Large intestine (tissue), 3 donors: ENCODE results near the gene COQ3. TPM values are rescaled to one million over a fixed set of nuclear protein-coding genes. Genes with fewer than 3 reads are reported as not detected.
A peak's percentile ranks its signal among the peaks of the same experiment; 100 is the strongest.

Experiments
- DNase-seq, 2 donors: peaks; one replicate each; pipeline versions ENCODE4 v3.0.0 to v3.0.0-alpha.2; 2013
- H3K27ac ChIP-seq: one replicate; pipeline ENCODE4 v1.5.1; 2013; ENCODE audit warnings: low read length
- H3K27me3 ChIP-seq: 2 replicates; pipeline ENCODE4 v1.6.1; 2013; ENCODE audit warnings: low read length; ENCODE audit not compliant: control insufficient read depth, insufficient read depth
- H3K36me3 ChIP-seq: 2 replicates; pipeline ENCODE4 v1.6.1; 2013; ENCODE audit warnings: low read length; ENCODE audit not compliant: control insufficient read depth, insufficient read depth
- H3K4me1 ChIP-seq: one replicate; pipeline ENCODE4 v1.6.1; 2013; ENCODE audit warnings: low read length; ENCODE audit not compliant: control insufficient read depth, insufficient read depth
- H3K4me3 ChIP-seq: one replicate; pipeline ENCODE4 v1.5.1; 2013; ENCODE audit warnings: low read length
- H3K9me3 ChIP-seq: one replicate; pipeline ENCODE4 v1.6.1; 2013; ENCODE audit warnings: mild to moderate bottlenecking, low read depth, low read length, moderate library complexity; ENCODE audit not compliant: control insufficient read depth
- WGBS: methylation state at CpG from one replicate; pipeline ENCODE4 v1.1.5; 2013; ENCODE audit warnings: low lambda C conversion rate; ENCODE audit not compliant: insufficient coverage; 5-methylcytosine and 5-hydroxymethylcytosine counted together
- polyA plus RNA-seq: library from polyadenylated mRNA; unstranded; fragments of 120-200 nt; gene quantifications from one replicate; pipeline ENCODE4 v1.2.1, GENCODE V29; 2013

The COQ3 gene
- polyA plus RNA-seq, 1 donor = 8.2 TPM

- Histone ChIP-seq H3K4me3 (no peak overlapping the region), H3K27me3 (no peaks in the 10 kb centered on the region), H3K27ac (no peak overlapping the region), H3K36me3 (no peaks in the 10 kb centered on the region), H3K4me1 (peaks cover 3% of the 10 kb centered on the region), H3K9me3 (no peaks in the 10 kb centered on the region)
- DNase-seq = no peak
- 90% methylated on average over 2 of the region's 3 CpGs for WGBS
Observed at GRCh38 chr6:99390896-99391295, 3.1 kb downstream of the COQ3 start.

DNA sequence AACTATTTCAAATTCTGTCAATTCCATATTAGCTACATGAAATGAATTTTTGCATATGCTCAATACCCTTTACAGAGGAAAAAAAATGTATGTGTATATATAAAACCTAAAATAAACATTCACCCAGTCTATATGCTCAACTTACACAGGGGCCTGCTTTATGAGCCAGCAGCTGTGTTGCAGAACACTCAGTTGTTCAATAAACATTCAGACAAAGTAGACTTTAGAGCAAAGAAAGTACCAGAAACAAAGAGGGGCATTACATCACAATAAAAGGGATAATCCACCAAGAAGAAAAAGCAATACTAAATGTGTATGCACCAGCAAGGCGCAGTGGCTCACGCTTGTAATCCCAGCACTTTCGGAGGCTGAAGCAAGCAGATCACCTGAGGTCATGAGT lies 9.5 kb downstream of the COQ3 start:
- Histone ChIP-seq H3K27me3 (no peaks in the 10 kb centered on the region), H3K9me3 (no peaks in the 10 kb centered on the region), H3K27ac (no peak overlapping the region), H3K4me1 (no peaks in the 10 kb centered on the region), H3K36me3 (no peaks in the 10 kb centered on the region), H3K4me3 (no peak overlapping the region)
- peak in 1 of 2 donors; percentile 7 for DNase-seq
- no CpG with 5 or more reads among the region's 3 CpGs for WGBS

GRCh38 chr6:99378636-99379035 lies 15.4 kb downstream of the COQ3 start:
- Histone ChIP-seq H3K27me3 (no peaks in the 10 kb centered on the region), H3K27ac (no peak overlapping the region)
- DNase-seq = no peak

DNA sequence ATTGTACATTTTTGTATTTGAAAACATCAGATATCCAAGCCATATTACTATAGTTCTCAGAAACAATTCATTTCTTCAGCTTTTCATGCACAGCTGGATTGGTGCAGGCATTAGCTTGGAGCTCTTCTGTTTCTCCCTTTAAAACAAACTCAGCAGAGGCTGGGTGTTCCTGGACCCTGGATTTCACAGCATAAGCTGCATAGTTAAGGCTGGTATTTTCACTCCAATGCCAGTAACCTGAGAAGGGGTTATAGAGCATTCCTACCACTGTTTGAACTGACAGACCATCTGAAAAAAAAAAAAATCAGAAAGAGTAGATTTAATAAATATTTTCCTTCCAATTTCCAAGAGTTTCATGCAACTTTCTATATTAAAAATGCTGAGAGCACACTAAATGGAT lies 24.5 kb downstream of the COQ3 start:
- Histone ChIP-seq H3K36me3 (peaks cover 2% of the 10 kb centered on the region), H3K27me3 (no peaks in the 10 kb centered on the region), H3K4me3 (no peak overlapping the region), H3K4me1 (no peaks in the 10 kb centered on the region), H3K27ac (no peak overlapping the region), H3K9me3 (no peaks in the 10 kb centered on the region)
- DNase-seq = no peak

More at GRCh38 chr6:99378636-99379035, 15.4 kb downstream of the COQ3 start:
- Histone ChIP-seq H3K36me3 (no peaks in the 10 kb centered on the region), H3K4me1 (no peaks in the 10 kb centered on the region), H3K4me3 (no peak overlapping the region), H3K9me3 (no peaks in the 10 kb centered on the region)

GRCh38 chr6:99366852-99367251 lies 27.1 kb downstream of the COQ3 start:
- H3K4me3 ChIP-seq = no peak overlapping the region
- DNase-seq = no peak
- no peaks in the 10 kb centered on the region for H3K4me1 ChIP-seq
- H3K27me3 ChIP-seq = no peaks in the 10 kb centered on the region
- H3K36me3 ChIP-seq = no peaks in the 10 kb centered on the region
- WGBS = 100% methylated on average over 2 of the region's 2 CpGs
- H3K9me3 ChIP-seq = no peaks in the 10 kb centered on the region
- no peak overlapping the region for H3K27ac ChIP-seq

DNA sequence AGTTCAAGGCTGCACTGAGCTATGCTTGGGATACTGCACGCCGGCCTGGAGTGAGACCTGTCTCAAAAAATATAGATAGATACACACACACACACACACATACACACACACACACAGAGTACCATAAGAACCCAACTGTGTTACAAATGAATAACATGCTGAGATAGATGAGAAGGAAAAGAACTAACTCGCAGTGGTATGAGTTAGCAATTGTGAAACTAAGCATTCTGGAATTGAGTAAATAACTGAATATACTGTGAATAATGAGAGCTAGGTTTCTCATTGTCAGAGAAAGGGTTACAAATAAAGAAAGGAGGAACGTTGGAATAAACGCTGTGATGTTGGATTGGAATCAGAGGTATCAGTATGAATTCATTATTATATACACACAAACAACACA lies 30.0 kb downstream of the COQ3 start:
- DNase-seq = no peak
- Histone ChIP-seq H3K9me3 (no peaks in the 10 kb centered on the region), H3K4me3 (no peak overlapping the region), H3K36me3 (no peaks in the 10 kb centered on the region), H3K4me1 (no peaks in the 10 kb centered on the region), H3K27ac (no peak overlapping the region), H3K27me3 (no peaks in the 10 kb centered on the region)
- WGBS = 60% methylated on average over 1 of the region's 5 CpGs

GRCh38 chr6:99362678-99363268 lies 31.2 kb downstream of the COQ3 start:
- WGBS = no CpG with 5 or more reads among the region's 1 CpG
- no peaks in the 10 kb centered on the region for H3K36me3 ChIP-seq

GRCh38 chr6:99359800-99360199 lies 34.2 kb downstream of the COQ3 start:
- Histone ChIP-seq H3K27ac (no peak overlapping the region), H3K4me3 (no peak overlapping the region), H3K36me3 (no peaks in the 10 kb centered on the region), H3K27me3 (no peaks in the 10 kb centered on the region), H3K4me1 (no peaks in the 10 kb centered on the region), H3K9me3 (no peaks in the 10 kb centered on the region)
- no peak for DNase-seq
- 75% methylated on average over 1 of the region's 1 CpG for WGBS

More at GRCh38 chr6:99362678-99363268, 31.2 kb downstream of the COQ3 start:
- no peaks in the 10 kb centered on the region for H3K4me1 ChIP-seq
- no peaks in the 10 kb centered on the region for H3K27me3 ChIP-seq
- no peak overlapping the region for H3K4me3 ChIP-seq
- H3K27ac ChIP-seq = no peak overlapping the region
- no peaks in the 10 kb centered on the region for H3K9me3 ChIP-seq
- no peak for DNase-seq

DNA sequence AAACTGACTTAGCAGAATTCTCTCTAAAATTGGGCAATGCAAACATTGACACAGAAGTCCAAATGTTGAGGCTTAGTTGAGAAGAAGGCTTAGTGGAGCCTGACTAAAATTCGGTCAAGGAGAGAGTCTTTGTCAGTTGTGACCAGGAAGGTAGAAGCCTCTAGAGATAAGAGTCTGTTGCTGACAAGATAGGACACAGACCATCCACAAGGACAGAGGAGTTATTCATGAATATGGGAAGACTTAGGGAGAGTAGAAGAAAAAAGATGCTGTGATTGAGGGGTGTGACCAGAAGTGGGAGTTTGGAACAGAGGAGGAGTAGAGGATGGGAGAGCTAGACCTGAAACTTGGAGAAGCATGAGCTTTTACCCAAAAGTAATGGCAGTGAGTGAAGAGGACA lies 37.4 kb downstream of the COQ3 start:
- WGBS = no CpG with 5 or more reads among the region's 1 CpG

GRCh38 chr6:99354983-99355382 lies 39.0 kb downstream of the COQ3 start:
- no peak overlapping the region for H3K4me3 ChIP-seq
- H3K4me1 ChIP-seq = peaks cover 5% of the 10 kb centered on the region
- WGBS = 83% methylated on average over 4 of the region's 4 CpGs
- peaks cover 34% of the 10 kb centered on the region for H3K27me3 ChIP-seq
- no peak overlapping the region for H3K27ac ChIP-seq
- H3K9me3 ChIP-seq = no peaks in the 10 kb centered on the region
- H3K36me3 ChIP-seq = no peaks in the 10 kb centered on the region
- no peak for DNase-seq

More for the DNA sequence above, 37.4 kb downstream of the COQ3 start:
- no peak for DNase-seq
- no peaks in the 10 kb centered on the region for H3K4me1 ChIP-seq
- H3K27me3 ChIP-seq = peaks cover 21% of the 10 kb centered on the region
- no peaks in the 10 kb centered on the region for H3K36me3 ChIP-seq
- no peak overlapping the region for H3K27ac ChIP-seq
- no peaks in the 10 kb centered on the region for H3K9me3 ChIP-seq
- H3K4me3 ChIP-seq = no peak overlapping the region

DNA sequence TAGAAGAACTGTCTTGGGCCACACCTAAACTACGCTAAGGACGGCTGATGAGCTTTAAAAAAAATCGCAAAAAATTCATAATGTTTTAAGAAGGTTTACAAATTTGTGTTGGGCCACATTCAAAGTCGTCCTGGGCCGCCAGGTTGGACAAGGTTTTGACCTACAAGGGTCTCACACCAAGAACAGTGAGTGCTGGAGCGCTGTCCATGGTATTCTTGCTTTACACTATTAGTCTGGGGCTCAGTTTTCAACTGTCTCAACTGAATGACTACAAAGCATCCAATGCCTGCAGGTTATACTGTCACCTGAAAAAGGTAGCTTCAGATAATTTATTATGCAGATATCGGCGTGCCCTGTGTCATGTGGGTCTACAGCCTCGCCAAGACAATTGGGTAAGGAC lies 40.9 kb downstream of the COQ3 start:
- Histone ChIP-seq H3K4me1 (peaks cover 5% of the 10 kb centered on the region), H3K36me3 (no peaks in the 10 kb centered on the region), H3K9me3 (peaks cover 2% of the 10 kb centered on the region), H3K27ac (no peak overlapping the region), H3K4me3 (no peak overlapping the region), H3K27me3 (peaks cover 44% of the 10 kb centered on the region)
- 72% methylated on average over 3 of the region's 9 CpGs for WGBS
- DNase-seq = no peak
